IMR-90 (cell line): Measurements from ENCODE around the gene FNDC3A. TPM values are rescaled to one million over a fixed set of nuclear protein-coding genes. Genes with fewer than 3 reads are reported as not detected.

ENCODE experiments used
- ATAC-seq: fragments of 200-7000 bp; cut with Tn5 transposase; 2 replicates; pipeline ENCODE4 v1.9.1; 2020; ENCODE audit warnings: low read depth, mild to moderate bottlenecking, moderate library complexity
- BruUV-seq: library from RNA; stranded (reverse); fragments of 400-500 nt; replicated peaks from 2 replicates; lab custom pipeline; 2021; lab: Mats Ljungman, UMichigan
- CTCF ChIA-PET: fragments of 300-600 bp; formaldehyde crosslinking; extraction: SDS; loops from one replicate; lab custom pipeline; 2021; ENCODE audit warnings: antibody characterized with exemption; lab: Yijun Ruan, JAX
- POLR2A ChIA-PET: fragments of 300-600 bp; sonication (Branson Sonifier 250); formaldehyde crosslinking; loops from one replicate; lab custom pipeline; 2022; ENCODE audit warnings: antibody characterized with exemption; ENCODE audit not compliant: unreplicated experiment; lab: Charles Lee
- DNase-seq: peaks from one replicate; pipeline ENCODE4 v3.0.0; 2013
- H2AFZ ChIP-seq: replicated peaks from 2 replicates; pipeline ENCODE3; 2013; ENCODE audit warnings: low read length, mild to moderate bottlenecking; ENCODE audit not compliant: poor library complexity
- H2AK5ac ChIP-seq: 2 replicates; pipeline ENCODE4 v1.6.1; 2013; ENCODE audit warnings: low read depth, low read length, inconsistent platforms
- H2AK9ac ChIP-seq: replicated peaks from 2 replicates; pipeline ENCODE3; 2013; ENCODE audit warnings: mild to moderate bottlenecking, low read depth, low read length, moderate library complexity; ENCODE audit not compliant: poor library complexity
- H2BK120ac ChIP-seq: 2 replicates; pipeline ENCODE4 v1.6.1; 2013; ENCODE audit warnings: low read depth, low read length, inconsistent platforms
- H2BK15ac ChIP-seq: 3 replicates; pipeline ENCODE4 v1.6.1; 2013; ENCODE audit warnings: low read depth, low read length, inconsistent platforms
- H2BK20ac ChIP-seq: 2 replicates; pipeline ENCODE4 v1.6.1; 2013; ENCODE audit warnings: low read depth, mild to moderate bottlenecking, inconsistent platforms, low read length, moderate library complexity
- H2BK5ac ChIP-seq: 2 replicates; pipeline ENCODE4 v1.6.1; 2013; ENCODE audit warnings: mild to moderate bottlenecking, low read depth, low read length, inconsistent platforms; ENCODE audit not compliant: poor library complexity, severe bottlenecking
- H3K14ac ChIP-seq: replicated peaks from 2 replicates; pipeline ENCODE4 v1.6.1; 2013; ENCODE audit warnings: low read depth, low read length, inconsistent platforms
- H3K18ac ChIP-seq: 2 replicates; pipeline ENCODE4 v1.6.1; 2013; ENCODE audit warnings: low read depth, low read length, control low read depth
- H3K23ac ChIP-seq: 2 replicates; pipeline ENCODE4 v1.6.1; 2013; ENCODE audit warnings: low read depth, low read length, inconsistent platforms
- H3K27ac ChIP-seq: 2 replicates; pipeline ENCODE4 v1.5.1; 2013; ENCODE audit warnings: mild to moderate bottlenecking, control low read depth, low read length; ENCODE audit not compliant: insufficient read depth
- H3K27me3 ChIP-seq: 2 replicates; pipeline ENCODE4 v1.6.1; 2013; ENCODE audit warnings: low read length; ENCODE audit not compliant: control insufficient read depth, insufficient read depth
- H3K36me3 ChIP-seq: 2 replicates; pipeline ENCODE4 v1.6.1; 2013; ENCODE audit warnings: low read length, mixed read lengths; ENCODE audit not compliant: control insufficient read depth, insufficient read depth
- H3K4ac ChIP-seq: 2 replicates; pipeline ENCODE4 v1.6.1; 2013; ENCODE audit warnings: low read depth, low read length, inconsistent platforms
- H3K4me1 ChIP-seq: 2 replicates; pipeline ENCODE4 v1.6.1; 2013; ENCODE audit warnings: low read length, mixed read lengths; ENCODE audit not compliant: control insufficient read depth, insufficient read depth
- H3K4me2 ChIP-seq: 2 replicates; pipeline ENCODE4 v1.6.1; 2013; ENCODE audit warnings: low read depth, mild to moderate bottlenecking, control low read depth, low read length, moderate library complexity
- H3K4me3 ChIP-seq: 2 replicates; pipeline ENCODE4 v1.5.1; 2013; ENCODE audit warnings: low read depth, mild to moderate bottlenecking, control low read depth, low read length, moderate library complexity; ENCODE audit not compliant: insufficient read depth
- H3K56ac ChIP-seq: 2 replicates; pipeline ENCODE4 v1.6.1; 2013; ENCODE audit warnings: low read length, inconsistent platforms; ENCODE audit not compliant: insufficient read depth; ENCODE audit errors: extremely low read depth
- H3K79me1 ChIP-seq, 2 experiments: 2 replicates each; pipeline ENCODE4 v1.6.1; 2013; ENCODE audit warnings: low read length in 2 of 2, inconsistent platforms in 1 of 2, low read depth in 1 of 2
- H3K9ac ChIP-seq: 2 replicates; pipeline ENCODE4 v1.6.1; 2013; ENCODE audit warnings: low read depth, low read length, control low read depth
- H3K9me1 ChIP-seq: 2 replicates; pipeline ENCODE4 v1.6.1; 2013; ENCODE audit warnings: low read length, inconsistent platforms; ENCODE audit not compliant: insufficient read depth
- H3K9me3 ChIP-seq: 2 replicates; pipeline ENCODE4 v1.6.1; 2013; ENCODE audit warnings: low read length; ENCODE audit not compliant: control insufficient read depth, insufficient read depth
- H4K20me1 ChIP-seq: 2 replicates; pipeline ENCODE4 v1.6.1; 2013; ENCODE audit warnings: low read length, inconsistent platforms; ENCODE audit not compliant: insufficient read depth
- H4K5ac ChIP-seq: 2 replicates; pipeline ENCODE4 v1.6.1; 2013; ENCODE audit warnings: mild to moderate bottlenecking, low read depth, low read length, control low read depth
- H4K8ac ChIP-seq, 2 experiments: 2 replicates each; pipeline ENCODE4 v1.6.1; 2013; ENCODE audit warnings: low read depth in 2 of 2, low read length in 2 of 2, control low read depth in 1 of 2, inconsistent platforms in 1 of 2
- H4K91ac ChIP-seq: 2 replicates; pipeline ENCODE4 v1.6.1; 2013; ENCODE audit warnings: low read depth, low read length, inconsistent platforms; ENCODE audit not compliant: insufficient read depth
- BHLHE40 ChIP-seq: fragments of 150-350 bp; IDR thresholded peaks from 2 replicates; pipeline ENCODE4 v1.6.1; 2016; ENCODE audit warnings: mild to moderate bottlenecking, low read depth, low read length
- CEBPB ChIP-seq: IDR thresholded peaks from 2 replicates; pipeline ENCODE4 v1.6.1; 2012; ENCODE audit warnings: low read depth, low read length, improper control_type of control experiment
- CHD1 ChIP-seq: IDR thresholded peaks from 2 replicates; pipeline ENCODE4 v1.6.1; 2012; ENCODE audit warnings: low read depth, low read length, improper control_type of control experiment
- FOS ChIP-seq: fragments of 150-350 bp; IDR thresholded peaks from 2 replicates; pipeline ENCODE4 v1.6.1; 2016; ENCODE audit warnings: low read depth, low read length
- MAFK ChIP-seq: IDR thresholded peaks from 2 replicates; pipeline ENCODE4 v1.6.1; 2012; ENCODE audit warnings: low read depth, low read length, improper control_type of control experiment
- MAZ ChIP-seq: IDR thresholded peaks from 2 replicates; pipeline ENCODE4 v1.6.1; 2012; ENCODE audit warnings: low read depth, mild to moderate bottlenecking, low read length, improper control_type of control experiment, moderate library complexity, borderline replicate concordance
- MXI1 ChIP-seq: IDR thresholded peaks from 2 replicates; pipeline ENCODE4 v1.6.1; 2012; ENCODE audit warnings: low read depth, mild to moderate bottlenecking, low read length, moderate library complexity, borderline replicate concordance
- NFE2L2 ChIP-seq: fragments of 150-350 bp; IDR thresholded peaks from 2 replicates; pipeline ENCODE4 v1.6.1; 2016; ENCODE audit warnings: low read depth, mild to moderate bottlenecking, low read length
- POLR2A ChIP-seq: IDR thresholded peaks from 2 replicates; pipeline ENCODE4 v1.6.1; 2012; ENCODE audit warnings: mild to moderate bottlenecking, low read depth, low read length
- RAD21 ChIP-seq: IDR thresholded peaks from 2 replicates; pipeline ENCODE4 v1.6.1; 2012; ENCODE audit warnings: low read length, improper control_type of control experiment
- RCOR1 ChIP-seq: IDR thresholded peaks from 2 replicates; pipeline ENCODE4 v1.6.1; 2012; ENCODE audit warnings: mild to moderate bottlenecking, low read length, improper control_type of control experiment; ENCODE audit not compliant: insufficient replicate concordance
- RFX5 ChIP-seq: IDR thresholded peaks from 2 replicates; pipeline ENCODE4 v1.8.0; 2012; ENCODE audit warnings: low read depth, mild to moderate bottlenecking, low read length, moderate library complexity
- SMC3 ChIP-seq: fragments of 150-350 bp; IDR thresholded peaks from 2 replicates; pipeline ENCODE4 v1.6.1; 2016; ENCODE audit warnings: low read depth, mild to moderate bottlenecking, antibody characterized with exemption, low read length, moderate library complexity
- dilution Hi-C: fragments of 300-500 bp; cut with HindIII; formaldehyde crosslinking; loops from one replicate; pipeline ENCODE4 v1.14.3; 2018; ENCODE audit warnings: low sequenced_read_pairs; ENCODE audit not compliant: unreplicated experiment
- in situ Hi-C: fragments of 300-500 bp; cut with MboI; formaldehyde crosslinking; loops from 3 replicates; pipeline ENCODE4 v1.14.3; 2019; ENCODE audit warnings: low sequenced_read_pairs, inconsistent platforms, mixed read lengths
- intact Hi-C: fragments of 100-400 bp; cut with micrococcal nuclease; formaldehyde crosslinking; loops from 2 replicates; pipeline ENCODE4 v1.10.0; 2022
- polyA plus RNA-seq, 3 experiments: library from polyadenylated mRNA; depleted of rRNA; stranded (reverse); fragments of >200 nt; gene quantifications; 2 replicates each; pipeline ENCODE4 v1.2.3, GENCODE V29; 2012; ENCODE audit warnings: low replicate concordance in 1 of 3
- total RNA-seq: library from RNA; depleted of rRNA; stranded (reverse); fragments of >200 nt; gene quantifications from 2 replicates; pipeline ENCODE4 v1.2.3, GENCODE V29; 2012
- TF ChIP-seq, protein P1 (sequence below): fragments of 150-350 bp; IDR thresholded peaks from 2 replicates; pipeline ENCODE4 v1.6.1; 2016; ENCODE audit warnings: low read depth, mild to moderate bottlenecking, low read length, moderate library complexity, borderline replicate concordance
- TF ChIP-seq, protein P2 (sequence below): conservative IDR thresholded peaks from 2 replicates; pipeline ENCODE4 v1.5.1; 2012; ENCODE audit warnings: mild to moderate bottlenecking, low read depth, low read length, improper control_type of control experiment
- TF ChIP-seq, protein P3 (sequence below): fragments of 150-350 bp; IDR thresholded peaks from 2 replicates; pipeline ENCODE4 v1.6.1; 2017; ENCODE audit warnings: mild to moderate bottlenecking, antibody characterized with exemption, low read length, low read depth

Gene FNDC3A
- total and polyA plus RNA-seq, 2 of the 4 experiments (the other 2 are of a cell fraction) = 29.2 to 60.4 TPM

DNA sequence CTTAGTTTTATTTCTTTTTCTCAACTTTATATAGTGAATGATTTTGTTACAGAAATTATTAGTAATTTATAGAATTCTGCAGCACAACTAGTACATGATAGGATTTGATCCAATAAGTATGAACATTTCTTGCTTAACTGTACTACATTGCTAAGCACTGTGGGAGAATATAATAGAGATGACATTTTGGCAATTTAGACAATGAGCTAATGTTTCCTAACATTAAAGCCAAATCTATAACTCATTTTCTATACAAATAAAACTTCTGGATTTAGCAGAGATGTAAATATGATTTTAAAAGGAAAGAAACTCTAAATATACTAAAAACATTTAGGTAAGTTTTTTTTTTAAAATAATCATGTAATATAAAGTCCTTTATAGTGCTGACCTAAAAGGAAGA, 87.3 kb downstream of the FNDC3A start:
- H2AK5ac ChIP-seq = no peak overlapping the region
- no peaks in the 10 kb centered on the region for H3K9me1 ChIP-seq
- ChIA-PET POLR2A (no interaction called here), CTCF (no interaction called here)
- no peaks in the 10 kb centered on the region for H3K9me3 ChIP-seq
- H3K4ac ChIP-seq = no peak overlapping the region
- H3K14ac ChIP-seq = no peak overlapping the region
- no peak overlapping the region; a peak in 1 of 4 replicates for H4K8ac ChIP-seq
- no peak overlapping the region for H3K4me2 ChIP-seq
- H3K36me3 ChIP-seq = peaks cover 1% of the 10 kb centered on the region; the same call in 1 of the 2 replicates
- TF ChIP-seq MAFK = no peak
- TF ChIP-seq RFX5 = no peak
- no peak for TF ChIP-seq CEBPB
- TF ChIP-seq, protein P1, sequence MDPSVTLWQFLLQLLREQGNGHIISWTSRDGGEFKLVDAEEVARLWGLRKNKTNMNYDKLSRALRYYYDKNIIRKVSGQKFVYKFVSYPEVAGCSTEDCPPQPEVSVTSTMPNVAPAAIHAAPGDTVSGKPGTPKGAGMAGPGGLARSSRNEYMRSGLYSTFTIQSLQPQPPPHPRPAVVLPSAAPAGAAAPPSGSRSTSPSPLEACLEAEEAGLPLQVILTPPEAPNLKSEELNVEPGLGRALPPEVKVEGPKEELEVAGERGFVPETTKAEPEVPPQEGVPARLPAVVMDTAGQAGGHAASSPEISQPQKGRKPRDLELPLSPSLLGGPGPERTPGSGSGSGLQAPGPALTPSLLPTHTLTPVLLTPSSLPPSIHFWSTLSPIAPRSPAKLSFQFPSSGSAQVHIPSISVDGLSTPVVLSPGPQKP = no peak
- no peak for TF ChIP-seq MAZ
- no peak for TF ChIP-seq RAD21
- TF ChIP-seq RCOR1 = no peak
- TF ChIP-seq CHD1 = no peak
- TF ChIP-seq, protein P2, sequence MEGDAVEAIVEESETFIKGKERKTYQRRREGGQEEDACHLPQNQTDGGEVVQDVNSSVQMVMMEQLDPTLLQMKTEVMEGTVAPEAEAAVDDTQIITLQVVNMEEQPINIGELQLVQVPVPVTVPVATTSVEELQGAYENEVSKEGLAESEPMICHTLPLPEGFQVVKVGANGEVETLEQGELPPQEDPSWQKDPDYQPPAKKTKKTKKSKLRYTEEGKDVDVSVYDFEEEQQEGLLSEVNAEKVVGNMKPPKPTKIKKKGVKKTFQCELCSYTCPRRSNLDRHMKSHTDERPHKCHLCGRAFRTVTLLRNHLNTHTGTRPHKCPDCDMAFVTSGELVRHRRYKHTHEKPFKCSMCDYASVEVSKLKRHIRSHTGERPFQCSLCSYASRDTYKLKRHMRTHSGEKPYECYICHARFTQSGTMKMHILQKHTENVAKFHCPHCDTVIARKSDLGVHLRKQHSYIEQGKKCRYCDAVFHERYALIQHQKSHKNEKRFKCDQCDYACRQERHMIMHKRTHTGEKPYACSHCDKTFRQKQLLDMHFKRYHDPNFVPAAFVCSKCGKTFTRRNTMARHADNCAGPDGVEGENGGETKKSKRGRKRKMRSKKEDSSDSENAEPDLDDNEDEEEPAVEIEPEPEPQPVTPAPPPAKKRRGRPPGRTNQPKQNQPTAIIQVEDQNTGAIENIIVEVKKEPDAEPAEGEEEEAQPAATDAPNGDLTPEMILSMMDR = no peak
- no peak for TF ChIP-seq MXI1
- TF ChIP-seq FOS = no peak
- no peak for TF ChIP-seq NFE2L2
- no peak for TF ChIP-seq BHLHE40
- no peak for TF ChIP-seq SMC3
- TF ChIP-seq, protein P3, sequence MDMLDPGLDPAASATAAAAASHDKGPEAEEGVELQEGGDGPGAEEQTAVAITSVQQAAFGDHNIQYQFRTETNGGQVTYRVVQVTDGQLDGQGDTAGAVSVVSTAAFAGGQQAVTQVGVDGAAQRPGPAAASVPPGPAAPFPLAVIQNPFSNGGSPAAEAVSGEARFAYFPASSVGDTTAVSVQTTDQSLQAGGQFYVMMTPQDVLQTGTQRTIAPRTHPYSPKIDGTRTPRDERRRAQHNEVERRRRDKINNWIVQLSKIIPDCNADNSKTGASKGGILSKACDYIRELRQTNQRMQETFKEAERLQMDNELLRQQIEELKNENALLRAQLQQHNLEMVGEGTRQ = no peak
- no peak for TF ChIP-seq POLR2A
- no peak overlapping the region for H3K18ac ChIP-seq
- H3K9ac ChIP-seq = no peak overlapping the region
- H2BK15ac ChIP-seq = no peak overlapping the region
- no peak overlapping the region; the same call in 1 of the 2 replicates for H3K27ac ChIP-seq
- H2BK5ac ChIP-seq = no peak overlapping the region
- DNase-seq (no peak), ATAC-seq (no peak)
- no peaks in the 10 kb centered on the region for H3K27me3 ChIP-seq
- H4K20me1 ChIP-seq = no peaks in the 10 kb centered on the region
- H3K56ac ChIP-seq = no peak overlapping the region
- H2AK9ac ChIP-seq = no peak overlapping the region
- dilution Hi-C loops = no loop called here
- no peak overlapping the region for H4K91ac ChIP-seq
- intact Hi-C loops = no loop called here
- no peak overlapping the region for H2AFZ ChIP-seq
- peaks cover 22 to 39% of the 10 kb centered on the region in 2 experiments for H3K79me1 ChIP-seq
- no peak overlapping the region for H3K23ac ChIP-seq
- no peak overlapping the region for H3K4me3 ChIP-seq
- no peak overlapping the region for H2BK20ac ChIP-seq
- peaks cover 3% of the 10 kb centered on the region; the same call in 1 of the 2 replicates for H3K4me1 ChIP-seq
- BruUV-seq = no TSS peak
- no peak overlapping the region for H4K5ac ChIP-seq
- in situ Hi-C loops = no loop called here
- H2BK120ac ChIP-seq = no peak overlapping the region
